ENCODE measurements around the gene KCNAB3.

Gene KCNAB3

DNA sequence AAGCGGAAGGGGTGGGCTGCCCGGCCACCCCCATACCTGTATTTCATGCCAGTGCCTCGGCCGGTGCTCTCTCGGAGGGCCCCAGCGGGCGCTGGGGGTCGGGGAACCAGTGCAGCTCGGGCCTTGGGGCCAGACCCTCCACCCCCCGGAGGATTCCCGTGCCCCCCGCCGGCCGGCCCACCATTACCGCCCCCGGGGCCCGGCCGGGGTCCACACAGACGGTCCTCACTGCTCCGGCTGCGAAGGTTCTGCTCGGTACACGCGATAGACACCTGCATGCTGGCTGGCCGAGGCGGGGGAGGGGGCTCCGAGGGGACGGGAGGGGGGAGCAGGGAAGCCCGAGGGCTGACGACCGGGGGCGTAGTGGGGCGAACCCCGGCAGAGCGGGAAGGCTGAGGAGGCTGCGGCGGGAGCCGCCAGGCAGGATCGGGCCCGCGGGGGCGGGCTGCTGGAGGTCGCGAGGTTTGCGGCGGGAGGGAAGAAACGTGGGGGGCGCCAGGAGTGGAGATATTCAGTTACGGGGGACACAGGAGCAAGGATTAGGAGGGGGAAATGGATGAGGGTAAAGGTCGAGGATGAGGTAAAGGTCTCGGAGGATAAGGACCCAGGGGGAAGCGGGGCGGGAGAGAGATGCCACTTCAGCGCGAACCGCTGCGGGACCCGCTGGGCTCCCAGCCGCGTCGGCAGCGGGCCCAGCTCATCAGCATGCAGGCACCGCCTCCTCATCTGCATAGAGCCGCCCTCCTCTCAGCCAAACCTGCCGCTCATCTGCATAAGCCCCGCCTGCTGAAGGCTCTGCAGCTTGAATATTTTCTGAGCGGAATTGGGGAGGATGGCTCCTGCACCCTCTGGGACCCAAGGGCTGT is at the start of gene KCNAB3:
KCNAB3 (minus strand) TSS at position 699 of the 866 bp plus-strand sequence; CDS start at position 278, 421 bp downstream.
- peak; percentile 86 for DNase-seq (ENCODE audit: low spot score)
- TF ChIP-seq, protein P1, sequence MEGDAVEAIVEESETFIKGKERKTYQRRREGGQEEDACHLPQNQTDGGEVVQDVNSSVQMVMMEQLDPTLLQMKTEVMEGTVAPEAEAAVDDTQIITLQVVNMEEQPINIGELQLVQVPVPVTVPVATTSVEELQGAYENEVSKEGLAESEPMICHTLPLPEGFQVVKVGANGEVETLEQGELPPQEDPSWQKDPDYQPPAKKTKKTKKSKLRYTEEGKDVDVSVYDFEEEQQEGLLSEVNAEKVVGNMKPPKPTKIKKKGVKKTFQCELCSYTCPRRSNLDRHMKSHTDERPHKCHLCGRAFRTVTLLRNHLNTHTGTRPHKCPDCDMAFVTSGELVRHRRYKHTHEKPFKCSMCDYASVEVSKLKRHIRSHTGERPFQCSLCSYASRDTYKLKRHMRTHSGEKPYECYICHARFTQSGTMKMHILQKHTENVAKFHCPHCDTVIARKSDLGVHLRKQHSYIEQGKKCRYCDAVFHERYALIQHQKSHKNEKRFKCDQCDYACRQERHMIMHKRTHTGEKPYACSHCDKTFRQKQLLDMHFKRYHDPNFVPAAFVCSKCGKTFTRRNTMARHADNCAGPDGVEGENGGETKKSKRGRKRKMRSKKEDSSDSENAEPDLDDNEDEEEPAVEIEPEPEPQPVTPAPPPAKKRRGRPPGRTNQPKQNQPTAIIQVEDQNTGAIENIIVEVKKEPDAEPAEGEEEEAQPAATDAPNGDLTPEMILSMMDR (conservative IDR thresholded peaks at IDR 0.05; ENCODE audit: low read depth) = no peak
- ChIA-PET CTCF (interaction anchor here (0.7 kb wide), 2 partner anchors 60 to 112 kb away, joined by 3 read pairs; no protein-coding TSS in a partner anchor), POLR2A (ENCODE audit: low non-redundant PET) (interaction anchor here (0.6 kb wide), 1 partner anchor 14 kb away, joined by 5 read pairs; the partner anchor contains the start of gene RNF227)
- H3K27ac ChIP-seq = peak within 1 kb of the TSS; percentile 80

DNA sequence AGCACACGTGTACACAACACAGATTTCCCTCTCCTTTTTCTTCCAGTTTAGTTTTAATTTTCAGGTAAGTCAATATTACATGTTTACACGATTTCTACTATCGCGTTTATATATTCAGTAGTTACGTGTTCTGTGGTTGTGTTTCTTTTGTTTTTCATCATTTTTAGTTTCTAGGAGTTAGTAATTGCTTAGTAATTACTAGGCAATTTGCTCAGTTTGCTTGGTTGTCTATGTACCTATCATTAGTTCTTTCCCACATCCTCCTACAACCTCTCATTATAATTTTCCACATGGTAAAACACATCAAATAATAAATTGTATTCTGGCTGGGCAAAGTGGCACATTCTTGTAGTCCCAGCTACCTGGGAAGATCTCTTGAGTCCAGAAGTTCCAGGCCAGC is 48.1 kb upstream of the KCNAB3 start:
- DNase-seq (ENCODE audit: low spot score) = no peak
- H3K27ac ChIP-seq = no peak overlapping the region
- TF ChIP-seq, protein P1 (conservative IDR thresholded peaks at IDR 0.05; ENCODE audit: low read depth) = no peak
- POLR2A ChIA-PET (ENCODE audit: low non-redundant PET) = no interaction called here
- CTCF ChIA-PET = interaction anchor here (0.6 to 3.1 kb wide), 5 partner anchors 11 to 110 kb away, joined by 3 to 11 read pairs (median 4); no protein-coding TSS in a partner anchor

DNA sequence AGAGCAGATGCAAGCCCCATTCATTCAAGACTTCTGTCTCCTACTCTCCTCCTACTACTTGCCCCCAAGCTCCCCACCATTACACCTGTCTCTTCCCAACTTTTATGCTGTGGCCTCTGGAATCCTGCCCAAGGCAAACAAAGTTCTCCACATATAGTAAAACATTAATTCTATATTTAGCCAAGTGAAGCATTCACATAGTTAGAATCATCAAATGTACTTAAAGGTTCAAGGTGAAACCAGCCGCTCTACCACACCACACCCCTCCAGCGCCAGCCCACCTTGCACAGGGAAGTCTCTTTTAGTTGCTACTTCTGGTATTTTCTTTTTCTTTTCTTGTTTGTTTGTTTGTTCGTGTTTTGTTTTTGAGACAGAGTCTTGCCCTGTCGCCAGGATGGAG is 47.4 kb upstream of the KCNAB3 start:
- no peak overlapping the region for H3K27ac ChIP-seq
- no peak for DNase-seq (ENCODE audit: low spot score)
- ChIA-PET CTCF (interaction anchor here (0.5 kb wide), 1 partner anchor 13 kb away, joined by 6 read pairs; no protein-coding TSS in a partner anchor), POLR2A (ENCODE audit: low non-redundant PET) (no interaction called here)
- TF ChIP-seq, protein P1 (conservative IDR thresholded peaks at IDR 0.05; ENCODE audit: low read depth) = no peak

DNA sequence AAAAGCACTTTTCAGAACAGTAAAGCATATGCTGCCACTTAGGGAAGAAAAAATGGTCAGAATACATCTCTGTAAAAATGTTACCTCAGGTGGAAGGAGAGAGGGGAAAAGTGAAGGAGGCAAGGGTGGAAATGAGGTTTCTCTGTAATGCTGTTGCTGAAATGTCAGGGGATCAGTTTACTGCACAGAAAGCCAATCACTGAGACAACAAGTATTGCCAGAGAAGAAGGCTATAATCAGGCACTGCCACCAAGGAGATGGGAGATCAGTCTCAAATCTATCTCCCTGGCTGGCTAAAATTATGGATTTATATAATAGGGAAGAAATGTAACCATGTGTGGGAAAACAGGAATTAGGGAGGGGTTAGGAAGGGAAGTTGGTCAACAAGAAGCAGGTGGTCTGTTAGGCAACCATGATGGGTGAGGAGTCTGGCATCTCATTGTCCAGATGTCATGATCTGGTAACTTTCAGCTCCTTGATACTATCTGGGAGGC is 45.0 kb upstream of the KCNAB3 start:
- POLR2A ChIA-PET (ENCODE audit: low non-redundant PET) = no interaction called here
- CTCF ChIA-PET = interaction anchor here (0.5 kb wide), 1 partner anchor 44 kb away, joined by 3 read pairs; no protein-coding TSS in a partner anchor
- DNase-seq (ENCODE audit: low spot score) = no peak

DNA sequence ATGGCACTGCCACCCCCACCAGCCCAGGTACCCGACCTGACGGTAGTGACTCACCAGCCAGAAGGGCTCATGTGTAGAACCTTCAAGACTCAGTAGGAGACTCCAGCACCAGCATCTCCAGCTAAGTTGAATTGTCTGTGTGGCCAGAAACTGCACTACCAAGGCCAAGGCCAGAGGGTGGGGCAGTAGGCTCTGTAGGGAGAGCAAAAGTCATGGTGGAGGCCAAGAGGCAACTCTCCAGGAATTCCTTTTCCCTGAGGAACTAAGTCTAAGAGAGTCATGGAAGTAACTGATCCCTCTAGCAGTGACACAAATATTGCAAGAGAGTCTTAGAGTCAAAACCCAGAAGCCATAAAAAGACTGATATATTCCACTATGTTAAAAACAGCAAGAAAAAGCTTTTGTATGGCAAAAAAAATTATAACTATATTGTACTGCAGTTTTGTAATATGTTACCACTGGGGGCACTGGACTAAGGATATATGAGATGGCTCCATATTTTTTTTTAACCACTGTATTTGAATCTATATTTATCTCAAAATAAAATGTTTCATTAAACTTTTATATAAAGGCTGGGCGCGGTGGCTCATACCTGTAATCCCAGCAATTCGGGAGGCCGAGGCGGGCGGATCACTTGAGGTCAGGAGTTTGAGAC is 42.6 kb upstream of the KCNAB3 start:
- DNase-seq (ENCODE audit: low spot score) = no peak
- CTCF ChIA-PET = interaction anchor here (0.6 to 1.3 kb wide), 7 partner anchors 9 to 69 kb away, joined by 3 to 5 read pairs (median 4); no protein-coding TSS in a partner anchor
- TF ChIP-seq, protein P1 (conservative IDR thresholded peaks at IDR 0.05; ENCODE audit: low read depth) = 0 out of 2 replicates have a peak, but pooled peaks have one; percentile 8
- POLR2A ChIA-PET (ENCODE audit: low non-redundant PET) = no interaction called here
- no peak overlapping the region for H3K27ac ChIP-seq

More for the DNA sequence above, 45.0 kb upstream of the KCNAB3 start:
- H3K27ac ChIP-seq = no peak overlapping the region
- TF ChIP-seq, protein P1 (conservative IDR thresholded peaks at IDR 0.05; ENCODE audit: low read depth) = no peak

DNA sequence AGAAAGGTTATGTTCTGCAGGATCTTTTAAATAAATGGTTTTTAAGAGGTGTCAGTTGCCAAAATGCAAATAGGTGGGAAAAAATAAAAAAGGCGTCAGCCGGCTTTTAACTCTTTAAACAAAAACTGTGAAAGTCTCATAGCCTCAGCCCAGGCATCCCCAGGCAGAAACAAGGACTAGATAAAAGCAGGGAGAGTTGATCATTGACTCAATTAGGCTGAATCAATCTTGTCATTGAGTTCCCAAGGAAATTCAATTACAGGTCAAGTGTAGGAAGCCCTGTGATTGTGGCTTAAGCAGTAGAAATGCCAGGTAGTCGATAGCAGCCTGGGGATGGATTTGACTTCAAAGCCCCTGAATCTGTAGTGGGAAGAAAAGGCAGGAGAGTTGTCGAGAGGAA is 42.0 kb upstream of the KCNAB3 start:
- DNase-seq (ENCODE audit: low spot score) = no peak
- ChIA-PET POLR2A (ENCODE audit: low non-redundant PET) (no interaction called here), CTCF (interaction anchor here (0.5 to 1.3 kb wide), 5 partner anchors 9 to 121 kb away, joined by 3 to 5 read pairs (median 3); no protein-coding TSS in a partner anchor)
- no peak overlapping the region for H3K27ac ChIP-seq
- TF ChIP-seq, protein P1 (conservative IDR thresholded peaks at IDR 0.05; ENCODE audit: low read depth) = no peak

Measured in RWPE1 (cell line).